ENCODE data around the gene GLT6D1.

DNA sequence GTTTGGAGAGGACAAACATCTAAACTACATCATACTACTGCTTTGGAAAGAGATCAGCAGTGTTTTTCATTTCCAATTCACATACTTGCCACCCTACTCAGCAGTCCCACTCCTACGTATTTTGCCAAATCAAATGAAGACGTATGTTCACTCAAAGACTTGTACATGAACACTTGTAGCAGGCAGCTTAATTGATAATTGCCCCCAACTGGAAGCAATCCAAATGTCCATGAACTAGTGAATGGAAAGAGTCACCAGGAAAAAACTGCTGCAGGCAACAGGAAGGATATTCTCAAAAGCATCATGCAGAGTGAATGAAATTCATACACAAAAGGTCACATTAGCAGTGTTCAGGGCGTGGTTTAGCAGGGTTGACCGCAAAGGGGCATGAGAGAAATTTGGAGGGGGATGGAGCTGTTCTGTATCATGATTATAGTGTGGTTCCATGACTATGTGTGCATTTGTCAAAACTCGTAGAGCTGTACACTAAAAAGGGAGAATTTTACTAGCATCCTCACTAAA, 39.0 kb downstream of the GLT6D1 start:
- TF ChIP-seq, protein P1, sequence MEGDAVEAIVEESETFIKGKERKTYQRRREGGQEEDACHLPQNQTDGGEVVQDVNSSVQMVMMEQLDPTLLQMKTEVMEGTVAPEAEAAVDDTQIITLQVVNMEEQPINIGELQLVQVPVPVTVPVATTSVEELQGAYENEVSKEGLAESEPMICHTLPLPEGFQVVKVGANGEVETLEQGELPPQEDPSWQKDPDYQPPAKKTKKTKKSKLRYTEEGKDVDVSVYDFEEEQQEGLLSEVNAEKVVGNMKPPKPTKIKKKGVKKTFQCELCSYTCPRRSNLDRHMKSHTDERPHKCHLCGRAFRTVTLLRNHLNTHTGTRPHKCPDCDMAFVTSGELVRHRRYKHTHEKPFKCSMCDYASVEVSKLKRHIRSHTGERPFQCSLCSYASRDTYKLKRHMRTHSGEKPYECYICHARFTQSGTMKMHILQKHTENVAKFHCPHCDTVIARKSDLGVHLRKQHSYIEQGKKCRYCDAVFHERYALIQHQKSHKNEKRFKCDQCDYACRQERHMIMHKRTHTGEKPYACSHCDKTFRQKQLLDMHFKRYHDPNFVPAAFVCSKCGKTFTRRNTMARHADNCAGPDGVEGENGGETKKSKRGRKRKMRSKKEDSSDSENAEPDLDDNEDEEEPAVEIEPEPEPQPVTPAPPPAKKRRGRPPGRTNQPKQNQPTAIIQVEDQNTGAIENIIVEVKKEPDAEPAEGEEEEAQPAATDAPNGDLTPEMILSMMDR (IDR thresholded peaks at IDR 0.05) = no peak
- TF ChIP-seq POLR2A (IDR thresholded peaks at IDR 0.05) (no peak), EP300 (IDR thresholded peaks at IDR 0.05) (no peak)
